ENCODE results near the gene MXRA7.

MXRA7 gene

DNA sequence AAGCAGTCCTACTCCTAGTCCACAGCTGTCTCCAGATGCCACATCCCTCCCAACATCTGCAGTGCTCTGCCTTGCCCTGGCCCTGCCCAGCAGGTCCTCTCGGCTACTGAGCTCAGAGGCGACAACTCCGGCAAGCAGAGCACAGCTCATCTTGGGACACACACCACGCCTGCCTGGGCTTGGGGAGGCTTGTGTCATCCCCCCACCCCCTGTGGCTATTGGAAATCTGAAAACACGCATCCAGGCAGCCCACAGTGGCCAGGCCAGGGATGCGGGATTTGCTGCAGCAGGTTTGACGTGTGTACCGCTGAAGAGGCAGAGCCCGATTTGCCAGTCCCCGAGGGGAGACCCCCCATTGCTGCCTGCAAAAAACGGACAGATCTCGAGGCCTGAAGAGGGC, 25.4 kb downstream of the MXRA7 start:
- Histone ChIP-seq H3F3A (ENCODE audit: insufficient read depth) (no peaks in the 10 kb centered on the region), H3K27ac (ENCODE audit: low read depth, low read length) (no peak overlapping the region), H3K9me3 (ENCODE audit: insufficient read depth, low read length) (no peaks in the 10 kb centered on the region), H4K20me1 (ENCODE audit: low read depth, low read length) (no peaks in the 10 kb centered on the region), H3K9me2 (replicated peaks; ENCODE audit: insufficient read depth, low read length) (no peaks in the 10 kb centered on the region), H3K4me3 (ENCODE audit: insufficient read depth, low read length, poor library complexity, severe bottlenecking) (no peak overlapping the region), H3K9ac (ENCODE audit: low read length) (no peak overlapping the region), H3K27me3 (ENCODE audit: low read length) (no peaks in the 10 kb centered on the region), H2AFZ (ENCODE audit: low read depth, low read length, severe bottlenecking) (no peak overlapping the region), H3K79me2 (ENCODE audit: insufficient read depth, low read length) (no peaks in the 10 kb centered on the region), H3K36me3 (ENCODE audit: low read length) (no peaks in the 10 kb centered on the region), H3K4me2 (ENCODE audit: low read depth, low read length, poor library complexity, severe bottlenecking) (no peak overlapping the region)
- TF ChIP-seq CTCF (IDR thresholded peaks at IDR 0.05; ENCODE audit: insufficient read depth, low read length, poor library complexity, severe bottlenecking) (no peak), EZH2phosphoT487 (conservative IDR thresholded peaks at IDR 0.05; ENCODE audit: low read length) (no peak)

- H3K27me3 ChIP-seq (ENCODE audit: low read length), result no peaks in the 10 kb centered on the region
- no peaks in the 10 kb centered on the region for H4K20me1 ChIP-seq (ENCODE audit: low read depth, low read length)
- H3K9me3 ChIP-seq (ENCODE audit: insufficient read depth, low read length), result no peaks in the 10 kb centered on the region
- H3K4me3 ChIP-seq (ENCODE audit: insufficient read depth, low read length, poor library complexity, severe bottlenecking), result no peak overlapping the region
- H3K27ac ChIP-seq (ENCODE audit: low read depth, low read length), result no peak overlapping the region
- H3K79me2 ChIP-seq (ENCODE audit: insufficient read depth, low read length), result no peaks in the 10 kb centered on the region
- H3K4me2 ChIP-seq (ENCODE audit: low read depth, low read length, poor library complexity, severe bottlenecking), result no peak overlapping the region
- H3F3A ChIP-seq (ENCODE audit: insufficient read depth), result no peaks in the 10 kb centered on the region
- H3K9me2 ChIP-seq (replicated peaks; ENCODE audit: insufficient read depth, low read length), result no peaks in the 10 kb centered on the region
- TF ChIP-seq EZH2phosphoT487 (conservative IDR thresholded peaks at IDR 0.05; ENCODE audit: low read length), result no peak
- TF ChIP-seq CTCF (IDR thresholded peaks at IDR 0.05; ENCODE audit: insufficient read depth, low read length, poor library complexity, severe bottlenecking), result no peak
- H3K9ac ChIP-seq (ENCODE audit: low read length), result no peak overlapping the region
- no peak overlapping the region for H2AFZ ChIP-seq (ENCODE audit: low read depth, low read length, severe bottlenecking)
- H3K36me3 ChIP-seq (ENCODE audit: low read length), result no peaks in the 10 kb centered on the region
Measured at GRCh38 chr17:76684756-76685155, 26.0 kb downstream of the MXRA7 start.

DNA sequence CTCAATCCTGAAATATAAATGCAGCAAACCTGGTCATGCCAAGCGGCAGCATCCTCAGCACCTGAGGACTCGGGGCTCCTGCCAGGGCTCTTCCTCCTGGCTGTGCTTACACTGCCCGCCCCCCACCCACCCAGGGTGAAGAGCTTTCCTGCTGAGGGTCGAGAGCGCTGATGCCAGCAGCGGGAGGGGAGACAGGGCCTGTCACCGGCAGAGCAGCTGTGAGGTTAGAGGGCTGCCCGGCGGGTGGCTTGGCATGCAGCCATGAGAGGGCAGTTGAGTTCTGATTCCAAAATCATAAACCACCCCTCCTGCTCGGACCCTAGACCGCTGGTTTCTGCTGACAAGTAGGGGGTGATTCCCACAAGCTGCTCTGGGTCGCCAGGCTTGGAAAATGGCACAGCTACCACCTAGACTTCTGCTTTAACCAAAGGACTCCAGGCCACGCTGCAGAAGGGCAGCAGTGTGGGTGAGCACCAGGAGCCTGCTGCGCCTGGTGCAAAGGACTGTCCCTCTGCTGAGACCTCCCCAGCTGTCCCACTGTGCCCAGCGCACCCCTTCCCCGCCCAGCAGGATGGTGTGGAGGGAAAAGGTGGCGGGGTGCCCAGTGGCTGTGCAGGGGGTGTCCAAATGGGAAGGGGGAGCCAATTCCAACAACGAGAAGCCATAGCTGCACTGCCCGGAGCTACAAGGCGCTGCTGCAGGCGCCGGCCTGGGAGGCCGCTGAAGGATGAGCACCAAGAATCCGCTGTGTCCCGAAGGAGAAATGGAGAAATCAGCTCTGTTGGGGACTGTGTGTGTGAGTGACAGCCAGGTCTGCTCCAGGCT, 26.6 kb downstream of the MXRA7 start:
- TF ChIP-seq CTCF (IDR thresholded peaks at IDR 0.05; ENCODE audit: insufficient read depth, low read length, poor library complexity, severe bottlenecking) (no peak), EZH2phosphoT487 (conservative IDR thresholded peaks at IDR 0.05; ENCODE audit: low read length) (no peak)
- Histone ChIP-seq H3K4me3 (ENCODE audit: insufficient read depth, low read length, poor library complexity, severe bottlenecking) (no peak overlapping the region), H3K27me3 (ENCODE audit: low read length) (no peaks in the 10 kb centered on the region), H3K9me3 (ENCODE audit: insufficient read depth, low read length) (no peaks in the 10 kb centered on the region), H3K9me2 (replicated peaks; ENCODE audit: insufficient read depth, low read length) (no peaks in the 10 kb centered on the region), H3K79me2 (ENCODE audit: insufficient read depth, low read length) (no peaks in the 10 kb centered on the region), H3F3A (ENCODE audit: insufficient read depth) (no peaks in the 10 kb centered on the region), H3K36me3 (ENCODE audit: low read length) (no peaks in the 10 kb centered on the region), H4K20me1 (ENCODE audit: low read depth, low read length) (no peaks in the 10 kb centered on the region), H2AFZ (ENCODE audit: low read depth, low read length, severe bottlenecking) (no peak overlapping the region), H3K27ac (ENCODE audit: low read depth, low read length) (no peak overlapping the region), H3K9ac (ENCODE audit: low read length) (no peak overlapping the region), H3K4me2 (ENCODE audit: low read depth, low read length, poor library complexity, severe bottlenecking) (no peak overlapping the region)
